ENCODE measurements around the gene GPC5.

Gene GPC5

GRCh38 chr13:91701975-91702374, 303.6 kb downstream of the GPC5 start:
- DNase-seq (ENCODE audit: extremely low read depth in 1 of 2, low read depth in 1 of 2), result no peak

DNA sequence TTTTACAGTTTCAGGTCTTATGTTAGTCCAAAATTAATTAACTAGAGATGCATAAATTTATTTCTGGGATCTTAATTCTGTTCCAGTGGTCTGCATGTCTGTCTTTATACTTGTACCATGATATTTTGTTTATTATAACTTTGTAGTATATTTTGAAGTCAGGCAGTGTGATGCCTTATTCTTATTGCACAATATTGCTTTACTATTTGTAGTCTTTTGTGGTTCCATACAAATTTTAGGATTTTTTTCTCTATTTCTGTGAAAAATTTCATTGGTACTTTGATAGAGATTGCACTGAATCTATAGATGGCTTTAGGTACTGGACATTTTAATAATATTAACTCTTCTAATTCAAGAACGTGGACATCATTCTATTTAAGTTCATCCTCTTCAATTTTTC, 304.0 kb downstream of the GPC5 start:
- DNase-seq (ENCODE audit: extremely low read depth in 1 of 2, low read depth in 1 of 2), result no peak

DNA sequence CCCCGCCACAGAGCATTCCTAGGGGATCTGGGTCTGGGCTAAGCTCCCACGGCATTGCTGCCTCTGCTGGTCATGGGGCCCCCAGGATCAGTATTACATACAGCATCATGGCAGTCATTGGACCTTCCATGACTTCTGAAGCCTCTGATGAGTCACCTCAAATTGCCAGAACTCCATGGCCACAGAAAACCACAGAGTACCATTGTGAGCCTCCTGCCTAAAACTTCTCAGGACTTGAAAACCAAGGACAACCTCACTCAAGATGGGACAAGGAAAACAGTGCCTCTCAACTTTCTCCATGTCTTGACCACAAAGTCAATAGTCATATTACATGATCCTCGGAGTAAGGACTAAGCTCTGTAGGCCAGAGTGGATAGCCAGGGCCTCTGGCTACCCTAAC, 306.0 kb downstream of the GPC5 start:
- DNase-seq (ENCODE audit: extremely low read depth in 1 of 2, low read depth in 1 of 2), result no peak

- no peak for DNase-seq (ENCODE audit: extremely low read depth in 1 of 2, low read depth in 1 of 2)
Measured at GRCh38 chr13:91708558-91708957, 310.1 kb downstream of the GPC5 start.

- no peak for DNase-seq (ENCODE audit: extremely low read depth in 1 of 2, low read depth in 1 of 2)
Measured at GRCh38 chr13:91709180-91709579, 310.8 kb downstream of the GPC5 start.

- DNase-seq (ENCODE audit: extremely low read depth in 1 of 2, low read depth in 1 of 2), result no peak
Measured at GRCh38 chr13:91710733-91711132, 312.3 kb downstream of the GPC5 start.

DNA sequence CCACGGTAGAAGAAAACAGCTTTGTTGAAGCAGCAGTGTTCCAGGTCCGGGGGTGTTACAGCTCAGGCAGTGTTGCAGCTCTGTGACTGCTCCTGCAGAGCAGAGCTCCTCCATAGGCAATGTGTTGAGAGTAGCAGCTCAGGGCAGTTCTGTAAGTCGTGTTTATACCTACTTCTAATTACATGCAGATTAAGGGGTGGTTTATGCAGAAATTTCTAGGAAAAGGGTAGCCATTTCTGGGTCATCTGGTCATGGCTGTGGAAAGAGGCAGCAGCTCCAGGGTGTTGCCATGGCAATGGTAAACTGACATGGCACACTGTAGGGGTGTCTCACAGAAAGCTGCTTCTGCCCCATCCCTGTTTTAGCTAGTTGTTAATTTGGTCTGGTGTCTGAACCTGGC, 316.4 kb downstream of the GPC5 start:
- no peak for DNase-seq (ENCODE audit: extremely low read depth in 1 of 2, low read depth in 1 of 2)

DNA sequence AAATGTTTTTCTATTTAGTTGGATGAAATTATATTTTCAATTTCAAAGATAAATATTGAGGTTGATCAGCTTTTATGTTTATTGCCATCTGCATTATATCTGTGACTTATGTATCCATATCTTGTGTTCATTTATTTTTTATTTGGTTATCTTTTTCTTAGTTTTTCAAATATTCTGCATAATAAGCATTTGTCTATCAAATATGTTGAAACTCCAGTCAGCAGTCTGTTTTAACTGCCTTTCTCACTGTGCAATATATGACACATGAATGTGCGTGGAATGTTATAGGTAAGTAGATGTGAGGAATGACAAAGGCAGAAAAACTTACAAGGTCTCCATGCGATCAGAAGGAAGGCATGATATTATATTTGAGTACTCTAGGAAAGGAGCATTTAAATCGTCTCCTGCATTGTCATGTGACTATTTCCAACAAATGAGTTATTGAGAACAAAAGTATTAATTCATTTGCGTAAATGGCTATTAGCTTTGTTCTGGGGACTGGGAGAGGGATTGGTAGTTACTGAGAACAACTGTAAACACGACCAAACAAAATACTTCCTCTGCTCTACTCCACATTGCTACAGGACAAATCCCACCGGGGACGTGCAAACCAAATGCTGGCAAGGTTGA, 318.1 kb downstream of the GPC5 start:
- no peak for DNase-seq (ENCODE audit: extremely low read depth in 1 of 2, low read depth in 1 of 2)

DNA sequence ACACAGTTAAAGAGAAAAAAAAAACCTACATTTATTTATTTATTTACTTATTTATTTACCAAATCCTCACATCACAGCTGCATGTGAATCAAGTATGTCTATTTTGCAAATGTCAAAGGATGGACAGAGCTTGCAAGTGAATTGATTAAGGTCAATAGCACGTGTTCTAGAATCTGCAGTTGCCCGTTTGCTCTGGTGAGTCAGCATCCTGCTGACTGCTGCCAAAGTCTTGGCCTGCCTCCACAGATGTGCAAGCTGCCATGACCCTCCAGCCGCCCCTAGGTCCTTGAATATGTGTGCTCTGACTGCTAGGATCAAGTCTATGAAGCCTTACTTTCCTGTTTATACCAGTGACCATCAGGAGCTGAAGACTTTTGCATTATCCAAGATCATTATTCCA, 320.6 kb downstream of the GPC5 start:
- DNase-seq (ENCODE audit: extremely low read depth in 1 of 2, low read depth in 1 of 2), result no peak

DNA sequence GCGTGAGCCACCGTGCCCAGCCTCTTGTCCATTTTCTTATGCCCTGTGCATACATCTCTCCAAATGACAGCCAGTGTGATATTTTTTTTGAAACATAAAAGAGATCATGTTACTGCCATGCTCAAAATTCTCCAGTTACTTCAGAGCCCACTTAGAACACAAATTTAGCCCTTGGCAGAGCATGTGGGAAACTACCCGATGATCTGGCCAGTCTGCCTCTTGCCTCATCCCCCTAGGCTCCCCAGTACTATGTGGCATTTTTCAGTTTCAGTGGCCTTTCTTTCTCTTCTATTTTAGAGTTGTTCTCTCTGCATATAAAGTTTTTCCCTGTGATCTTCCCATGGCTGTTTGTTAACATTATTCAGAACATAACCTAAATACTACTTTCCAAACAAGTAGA, 323.0 kb downstream of the GPC5 start:
- no peak for DNase-seq (ENCODE audit: extremely low read depth in 1 of 2, low read depth in 1 of 2)

DNA sequence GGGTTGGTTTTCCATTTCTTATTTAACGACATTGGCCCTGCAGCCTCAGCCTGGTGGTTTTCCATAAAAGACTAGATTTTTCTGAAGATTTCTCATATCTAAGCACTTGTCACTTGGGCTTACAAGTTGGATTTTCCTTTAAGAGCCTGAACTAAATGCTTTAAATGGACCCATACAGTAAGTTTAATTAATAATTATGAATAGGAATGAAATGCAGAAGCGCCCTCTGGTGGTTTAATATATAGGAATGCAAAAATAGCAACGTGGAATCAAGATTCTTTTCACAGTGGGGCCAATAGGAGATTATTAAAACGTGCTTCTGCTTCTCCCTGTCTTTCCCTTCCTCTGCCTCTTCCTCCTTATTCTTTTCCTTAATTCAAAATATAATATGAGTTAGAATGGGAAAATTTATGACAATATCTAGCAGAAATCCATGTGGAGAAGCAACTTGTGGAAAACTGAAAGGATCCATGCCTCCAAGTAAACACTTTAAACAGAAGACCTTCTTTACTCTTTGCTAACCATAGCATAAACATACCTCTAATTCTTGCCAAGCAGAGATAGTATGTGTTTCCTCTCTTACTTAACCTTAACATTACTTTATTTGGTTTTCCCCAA, 324.0 kb downstream of the GPC5 start:
- no peak for DNase-seq (ENCODE audit: extremely low read depth in 1 of 2, low read depth in 1 of 2)

DNA sequence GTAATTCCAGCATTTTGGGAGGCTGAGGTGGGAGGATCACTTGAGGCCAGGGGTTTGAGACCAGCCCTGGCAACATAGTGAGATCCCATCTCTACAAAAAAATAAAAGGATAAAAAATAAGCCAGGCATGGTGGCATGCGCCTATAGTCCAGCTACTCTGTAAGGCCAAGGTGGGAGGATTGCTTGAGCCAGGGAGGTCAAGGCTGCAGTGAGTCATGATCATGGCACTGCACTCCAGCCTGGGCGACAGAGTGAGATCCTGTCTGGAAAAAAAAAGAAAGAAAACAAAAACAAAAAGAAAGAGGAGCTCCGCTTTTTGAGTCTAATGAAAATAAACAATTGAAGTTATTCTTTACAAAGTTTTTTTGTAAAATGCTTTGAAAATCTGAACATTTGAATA, 326.2 kb downstream of the GPC5 start:
- no peak for DNase-seq (ENCODE audit: extremely low read depth in 1 of 2, low read depth in 1 of 2)

- DNase-seq (ENCODE audit: extremely low read depth in 1 of 2, low read depth in 1 of 2), result no peak
Measured at GRCh38 chr13:91725646-91726045, 327.2 kb downstream of the GPC5 start.

DNA sequence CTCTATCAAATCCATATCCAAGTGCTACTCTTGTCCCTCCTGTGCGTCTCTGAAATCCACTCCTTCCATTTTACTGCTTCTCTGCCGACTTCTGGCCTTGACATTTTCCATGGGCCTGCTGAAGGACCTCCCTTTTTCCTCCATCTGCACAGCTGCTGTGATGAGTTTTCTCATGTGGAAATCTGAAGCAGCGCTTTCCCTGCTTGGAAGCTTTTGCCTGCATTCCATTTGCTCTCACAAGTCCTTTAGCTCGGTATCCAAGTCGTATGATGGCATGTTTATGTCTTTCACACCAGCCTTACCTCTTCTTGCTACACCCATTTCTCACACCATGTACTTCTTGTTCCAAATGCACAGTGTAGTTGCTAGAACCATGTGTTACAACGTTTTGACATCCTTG, 328.2 kb downstream of the GPC5 start:
- no peak for DNase-seq (ENCODE audit: extremely low read depth in 1 of 2, low read depth in 1 of 2)

- no peak for DNase-seq (ENCODE audit: extremely low read depth in 1 of 2, low read depth in 1 of 2)
Measured at GRCh38 chr13:91729859-91730258, 331.4 kb downstream of the GPC5 start.

- DNase-seq (ENCODE audit: extremely low read depth in 1 of 2, low read depth in 1 of 2), result no peak
Measured at GRCh38 chr13:91739751-91740150, 341.3 kb downstream of the GPC5 start.

DNA sequence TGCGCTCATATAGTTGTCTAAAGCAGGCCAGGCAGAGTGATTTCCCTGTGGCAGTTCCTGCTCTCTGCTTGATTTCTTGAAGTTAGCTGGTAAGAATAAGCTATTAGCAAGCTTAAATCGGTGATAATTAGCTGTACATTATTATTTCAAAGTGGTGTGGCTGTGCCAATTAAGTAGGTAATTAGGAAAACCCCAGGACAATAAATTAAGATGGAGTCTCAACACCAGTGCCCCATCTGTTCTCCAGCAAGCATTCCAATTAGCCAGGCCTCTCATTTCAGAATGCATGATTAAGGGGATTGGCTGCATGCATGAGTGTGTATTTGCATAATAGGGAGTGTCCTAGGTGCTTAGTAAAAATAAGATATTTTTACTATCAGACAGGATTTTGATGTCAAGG, 342.3 kb downstream of the GPC5 start:
- no peak for DNase-seq (ENCODE audit: extremely low read depth in 1 of 2, low read depth in 1 of 2)

DNA sequence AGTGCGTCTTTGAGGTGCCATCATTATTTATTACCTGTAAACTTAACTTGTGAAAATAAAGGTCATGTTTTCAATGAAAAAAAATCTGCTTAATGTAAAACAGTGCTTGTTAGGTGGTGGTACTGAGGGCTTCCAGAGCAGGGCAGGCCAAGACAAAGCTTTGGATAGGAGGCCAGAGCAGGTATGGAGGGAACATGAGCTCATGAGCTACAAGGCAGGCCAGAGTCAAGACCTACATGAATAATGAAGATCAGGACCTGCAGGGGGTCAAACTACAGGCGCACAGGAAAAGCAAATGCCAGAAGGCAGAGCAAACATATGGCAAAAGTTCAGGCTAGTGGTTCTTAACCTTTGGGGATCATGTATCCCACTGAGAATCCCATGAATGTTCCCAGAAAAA, 343.5 kb downstream of the GPC5 start:
- no peak for DNase-seq (ENCODE audit: extremely low read depth in 1 of 2, low read depth in 1 of 2)

GRCh38 chr13:91744284-91744683, 345.9 kb downstream of the GPC5 start:
- no peak for DNase-seq (ENCODE audit: extremely low read depth in 1 of 2, low read depth in 1 of 2)

DNA sequence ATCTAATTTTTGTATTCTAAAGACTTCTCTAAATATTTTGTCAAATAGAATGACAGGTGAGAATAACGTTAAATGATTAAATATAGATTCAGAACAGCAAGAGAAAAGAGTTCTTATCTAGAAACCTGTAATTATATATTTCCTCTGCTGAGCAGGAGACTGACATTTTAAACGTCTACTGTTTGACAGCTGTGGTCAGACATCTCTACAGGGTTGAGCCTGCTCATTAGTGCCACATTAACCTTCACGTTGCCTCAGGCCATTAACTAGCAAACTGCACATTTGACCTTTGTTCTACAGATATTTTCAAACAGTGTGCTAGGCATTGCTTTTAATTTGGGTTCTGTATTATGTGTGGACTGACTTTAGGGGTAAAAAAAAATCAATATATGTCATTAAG, 347.5 kb downstream of the GPC5 start:
- DNase-seq (ENCODE audit: extremely low read depth in 1 of 2, low read depth in 1 of 2), result no peak

- DNase-seq (ENCODE audit: extremely low read depth in 1 of 2, low read depth in 1 of 2), result no peak
Measured at GRCh38 chr13:91747186-91747585, 348.8 kb downstream of the GPC5 start.

DNA sequence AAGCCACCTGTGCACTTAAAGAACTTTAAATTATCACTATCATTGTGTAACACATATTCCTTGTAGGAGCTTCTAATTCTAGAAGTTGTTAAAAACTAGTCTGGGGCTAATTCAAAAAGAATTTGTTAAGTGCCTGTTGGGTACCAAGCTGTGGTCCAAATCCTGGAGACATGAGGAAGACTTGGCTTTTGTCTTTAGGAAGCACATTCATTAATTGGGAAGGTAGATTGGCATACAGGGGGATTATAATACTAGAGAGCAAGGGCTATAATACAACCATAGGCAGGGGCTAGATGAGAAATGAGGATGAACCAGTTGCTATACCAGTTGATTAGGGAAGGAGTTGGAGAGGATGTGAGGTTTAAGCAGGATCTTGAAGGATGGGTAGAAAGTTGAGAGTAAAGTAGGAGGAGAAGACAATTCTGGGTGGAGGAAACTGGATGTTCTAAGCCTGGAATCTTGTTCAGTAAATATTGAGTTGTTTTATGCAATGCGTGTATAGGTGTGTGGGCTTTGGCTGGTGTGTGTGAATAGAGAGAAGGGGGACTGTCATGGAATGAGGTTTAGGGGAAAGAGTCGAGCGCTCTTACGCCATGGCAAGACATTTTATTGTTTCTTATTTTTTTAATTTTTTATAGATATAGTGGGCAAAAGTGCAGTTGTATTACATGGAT, 350.1 kb downstream of the GPC5 start:
- no peak for DNase-seq (ENCODE audit: extremely low read depth in 1 of 2, low read depth in 1 of 2)

- no peak for DNase-seq (ENCODE audit: extremely low read depth in 1 of 2, low read depth in 1 of 2)
Measured at GRCh38 chr13:91758724-91759123, 360.3 kb downstream of the GPC5 start.
